Breast epithelium (tissue), 3 donors: ENCODE results near the gene ZW10.
"Not testable (repeated sequence)": the region's sequence is repeated elsewhere in the genome, so short reads cannot be mapped to it uniquely, and the experiment has no call there.

Experiments used
- POLR2A ChIP-seq: fragments of 450-650 bp; IDR thresholded peaks from one replicate; pipeline ENCODE4 v1.6.1; 2016; ENCODE audit warnings: antibody characterized with exemption, mild to moderate bottlenecking, moderate library complexity
- TF ChIP-seq, protein P1 (sequence below), 3 donors: fragments of 450-650 bp; IDR thresholded peaks; one replicate each; pipeline ENCODE4 v1.5.1; 2016 to 2017; ENCODE audit warnings: antibody characterized with exemption in 3 of 3, mild to moderate bottlenecking in 3 of 3, moderate library complexity in 3 of 3

DNA sequence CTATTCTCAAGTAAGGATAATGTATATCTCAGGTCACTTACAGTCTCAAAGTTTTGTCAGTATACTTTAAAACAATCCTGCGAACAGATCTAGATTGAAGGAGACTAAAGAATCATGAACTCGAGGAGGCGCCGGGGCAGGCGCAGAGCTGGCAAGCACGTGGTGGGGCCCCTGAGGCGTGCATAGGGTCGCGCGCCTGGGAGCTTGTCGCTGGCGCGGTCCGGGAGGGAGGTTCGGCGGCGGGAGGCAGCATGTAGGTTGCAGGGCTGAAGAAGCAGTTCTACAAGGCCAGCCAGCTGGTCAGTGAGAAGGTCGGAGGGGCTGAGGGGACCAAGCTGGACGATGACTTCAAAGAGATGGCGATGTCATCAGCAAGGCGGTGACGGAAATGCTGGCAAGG lies 15.5 kb upstream of the ZW10 start:
- TF ChIP-seq, protein P1, sequence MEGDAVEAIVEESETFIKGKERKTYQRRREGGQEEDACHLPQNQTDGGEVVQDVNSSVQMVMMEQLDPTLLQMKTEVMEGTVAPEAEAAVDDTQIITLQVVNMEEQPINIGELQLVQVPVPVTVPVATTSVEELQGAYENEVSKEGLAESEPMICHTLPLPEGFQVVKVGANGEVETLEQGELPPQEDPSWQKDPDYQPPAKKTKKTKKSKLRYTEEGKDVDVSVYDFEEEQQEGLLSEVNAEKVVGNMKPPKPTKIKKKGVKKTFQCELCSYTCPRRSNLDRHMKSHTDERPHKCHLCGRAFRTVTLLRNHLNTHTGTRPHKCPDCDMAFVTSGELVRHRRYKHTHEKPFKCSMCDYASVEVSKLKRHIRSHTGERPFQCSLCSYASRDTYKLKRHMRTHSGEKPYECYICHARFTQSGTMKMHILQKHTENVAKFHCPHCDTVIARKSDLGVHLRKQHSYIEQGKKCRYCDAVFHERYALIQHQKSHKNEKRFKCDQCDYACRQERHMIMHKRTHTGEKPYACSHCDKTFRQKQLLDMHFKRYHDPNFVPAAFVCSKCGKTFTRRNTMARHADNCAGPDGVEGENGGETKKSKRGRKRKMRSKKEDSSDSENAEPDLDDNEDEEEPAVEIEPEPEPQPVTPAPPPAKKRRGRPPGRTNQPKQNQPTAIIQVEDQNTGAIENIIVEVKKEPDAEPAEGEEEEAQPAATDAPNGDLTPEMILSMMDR (IDR thresholded peaks at IDR 0.05) = not testable (repeated sequence)
- not testable (repeated sequence) for TF ChIP-seq POLR2A
